ENCODE results near the gene TNS1. TPM values are rescaled to one million over a fixed set of nuclear protein-coding genes. Genes with fewer than 3 reads are reported as not detected.
A peak's percentile ranks its signal among the peaks of the same experiment; 100 is the strongest.

Gene TNS1
- total and polyA plus RNA-seq, 8 donors: 139 to 327 (median 159) TPM

DNA sequence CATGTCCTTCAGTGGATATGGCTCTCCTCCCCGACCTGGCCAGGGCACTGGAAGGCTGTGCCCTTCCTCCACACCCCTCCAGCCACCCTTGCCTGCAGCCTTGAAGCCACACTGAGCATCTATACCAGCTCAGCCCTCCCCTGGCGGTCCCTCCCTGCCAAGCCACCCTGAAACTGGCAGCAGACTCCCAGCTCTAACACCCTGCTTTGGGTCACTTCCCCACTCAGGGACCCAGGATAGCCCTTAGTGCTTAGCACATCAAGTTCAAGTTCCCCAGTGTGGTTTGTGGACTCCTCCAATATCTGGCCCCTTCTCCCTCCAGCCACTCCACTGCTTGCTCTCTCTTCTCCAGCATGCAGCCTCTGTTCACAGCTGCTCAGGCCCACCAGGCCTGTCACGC, 89.4 kb downstream of the TNS1 start:
- no peaks in the 10 kb centered on the region for H3K9me3 ChIP-seq
- peaks cover 68 to 89% of the 10 kb centered on the region in 2 donors for H3K4me1 ChIP-seq
- peak overlapping the region; percentile 72 to 74 for H3K27ac ChIP-seq

DNA sequence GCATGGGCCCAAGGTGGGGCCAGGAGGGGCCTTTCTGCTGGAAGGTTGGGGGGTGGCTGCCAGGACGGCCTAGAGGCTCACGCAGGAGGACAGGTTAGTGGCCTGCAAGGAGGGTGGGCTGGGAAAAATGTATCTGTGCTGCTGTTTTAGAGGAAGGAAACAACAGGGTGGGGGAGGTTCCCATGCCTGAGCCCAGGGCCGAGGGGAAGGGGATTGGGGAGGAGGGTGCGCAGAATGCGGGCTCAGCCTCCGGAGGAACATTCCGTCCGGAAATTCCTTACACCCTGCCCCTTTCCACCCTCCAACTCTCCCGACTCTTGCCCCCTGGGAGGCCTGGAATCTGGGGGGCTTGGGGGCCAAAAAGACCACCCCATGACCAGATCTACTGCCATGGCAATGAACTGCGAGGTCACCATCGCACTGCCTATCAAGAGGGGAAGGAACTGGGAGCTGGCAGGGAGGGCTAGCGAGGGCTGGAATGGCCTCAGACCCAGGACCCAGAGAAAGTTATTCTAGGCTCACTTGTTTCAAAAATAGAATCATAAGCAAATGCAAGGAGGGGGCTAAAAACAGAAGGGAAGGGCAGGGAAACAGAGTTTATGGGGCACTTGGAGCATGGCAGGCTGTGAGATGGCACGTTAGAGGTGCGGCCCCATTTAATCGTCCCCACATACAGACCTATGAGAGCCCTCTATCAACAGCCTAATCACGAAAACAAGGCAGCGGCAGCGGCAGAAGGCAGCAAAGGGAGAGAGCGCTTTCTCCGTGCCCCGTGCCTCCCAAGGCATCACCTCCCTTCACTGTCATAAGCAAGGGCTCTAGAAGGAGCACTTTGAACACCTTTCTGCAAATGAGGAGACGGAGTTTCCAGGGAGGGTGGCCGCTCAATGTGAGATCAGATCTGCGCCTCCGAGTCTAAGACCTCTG, 90.4 kb downstream of the TNS1 start:
- Histone ChIP-seq H3K36me3 (peaks cover 0 to 4% of the 10 kb centered on the region in 2 donors), H3K27ac (peak overlapping the region; percentile 72 to 74), H3K4me1 (peaks cover 62 to 83% of the 10 kb centered on the region in 2 donors), H3K27me3 (no peaks in the 10 kb centered on the region), H3K4me3 (no peak overlapping the region), H3K9me3 (no peaks in the 10 kb centered on the region)
- no peak for ATAC-seq
- no peak for TF ChIP-seq CTCF (IDR thresholded peaks at IDR 0.05)
- intact Hi-C loops (cut with DNase I): no loop called here
- DNase-seq: peak in 1 of 4 donors; percentile 59

More for the DNA sequence above, 89.4 kb downstream of the TNS1 start:
- intact Hi-C loops (cut with DNase I): no loop called here
- peak in 1 of 4 donors; percentile 62 for DNase-seq
- Histone ChIP-seq H3K4me3 (no peak overlapping the region), H3K36me3 (peaks cover 0 to 4% of the 10 kb centered on the region in 2 donors), H3K27me3 (no peaks in the 10 kb centered on the region)
- no peak for TF ChIP-seq CTCF (IDR thresholded peaks at IDR 0.05)
- peak; percentile 7 for ATAC-seq

- H3K36me3 ChIP-seq: peaks cover 0 to 4% of the 10 kb centered on the region in 2 donors
- ATAC-seq: peak; percentile 39
- no peak overlapping the region for H3K4me3 ChIP-seq
- no peak for DNase-seq
- no peaks in the 10 kb centered on the region for H3K27me3 ChIP-seq
- H3K4me1 ChIP-seq: peaks cover 54 to 82% of the 10 kb centered on the region in 2 donors
- H3K9me3 ChIP-seq: no peaks in the 10 kb centered on the region
- intact Hi-C loops (cut with DNase I): no loop called here
- peak overlapping the region; percentile 72 to 74 for H3K27ac ChIP-seq
- no peak for TF ChIP-seq CTCF (IDR thresholded peaks at IDR 0.05)
These were observed 91.3 kb downstream of the TNS1 start for GRCh38 chr2:217911283-217912097.

GRCh38 chr2:217910875-217911212, 92.0 kb downstream of the TNS1 start:
- Histone ChIP-seq H3K27me3 (no peaks in the 10 kb centered on the region), H3K27ac (peak overlapping the region; percentile 72 to 74), H3K4me3 (no peak overlapping the region), H3K9me3 (no peaks in the 10 kb centered on the region), H3K36me3 (peaks cover 0 to 4% of the 10 kb centered on the region in 2 donors), H3K4me1 (peaks cover 49 to 82% of the 10 kb centered on the region in 2 donors)
- TF ChIP-seq CTCF (IDR thresholded peaks at IDR 0.05): no peak
- ATAC-seq (no peak), DNase-seq (peak in 1 of 4 donors; percentile 40)
- intact Hi-C loops (cut with DNase I): no loop called here
